ENCODE results near the gene SYNE3.

GRCh38 chr14:95551435-95551834, 35.0 kb upstream of the SYNE3 start:
- TF ChIP-seq CTCF (IDR thresholded peaks at IDR 0.05 in 4 of 5, conservative IDR thresholded peaks at IDR 0.05 in 1 of 5) (no peak), POLR2A (IDR thresholded peaks at IDR 0.05) (no peak)

Measured in gastrocnemius medialis (tissue), 4 donors.